Measurements from ENCODE around the gene RNF208. TPM values are rescaled to one million over a fixed set of nuclear protein-coding genes. Genes with fewer than 3 reads are reported as not detected.

RNF208 gene
- total and polyA plus RNA-seq, 7 donors: 4.8 to 12.8 (median 6.4) TPM

- no peaks in the 10 kb centered on the region for H3K36me3 ChIP-seq (ENCODE audit: insufficient read depth in 1 of 2, low read depth in 1 of 2)
- H3K4me1 ChIP-seq: peaks cover 56% of the 10 kb centered on the region
- TF ChIP-seq, protein P1, sequence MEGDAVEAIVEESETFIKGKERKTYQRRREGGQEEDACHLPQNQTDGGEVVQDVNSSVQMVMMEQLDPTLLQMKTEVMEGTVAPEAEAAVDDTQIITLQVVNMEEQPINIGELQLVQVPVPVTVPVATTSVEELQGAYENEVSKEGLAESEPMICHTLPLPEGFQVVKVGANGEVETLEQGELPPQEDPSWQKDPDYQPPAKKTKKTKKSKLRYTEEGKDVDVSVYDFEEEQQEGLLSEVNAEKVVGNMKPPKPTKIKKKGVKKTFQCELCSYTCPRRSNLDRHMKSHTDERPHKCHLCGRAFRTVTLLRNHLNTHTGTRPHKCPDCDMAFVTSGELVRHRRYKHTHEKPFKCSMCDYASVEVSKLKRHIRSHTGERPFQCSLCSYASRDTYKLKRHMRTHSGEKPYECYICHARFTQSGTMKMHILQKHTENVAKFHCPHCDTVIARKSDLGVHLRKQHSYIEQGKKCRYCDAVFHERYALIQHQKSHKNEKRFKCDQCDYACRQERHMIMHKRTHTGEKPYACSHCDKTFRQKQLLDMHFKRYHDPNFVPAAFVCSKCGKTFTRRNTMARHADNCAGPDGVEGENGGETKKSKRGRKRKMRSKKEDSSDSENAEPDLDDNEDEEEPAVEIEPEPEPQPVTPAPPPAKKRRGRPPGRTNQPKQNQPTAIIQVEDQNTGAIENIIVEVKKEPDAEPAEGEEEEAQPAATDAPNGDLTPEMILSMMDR (IDR thresholded peaks at IDR 0.05): no peak
- H3K27me3 ChIP-seq (ENCODE audit: insufficient read depth in 3 of 3, low read length in 2 of 3): no peaks in the 10 kb centered on the region
- peak overlapping the region; percentile 90 for H3K4me3 ChIP-seq
- no peaks in the 10 kb centered on the region for H3K9me3 ChIP-seq
- DNase-seq: no peak
- WGBS, 3 donors: 63 to 66% (median 65%) methylated on average over 19 of the region's 19 CpGs
- intact Hi-C loops (cut with DNase I): no loop called here
- no peak overlapping the region for H3K27ac ChIP-seq
- no peak for ATAC-seq
These were observed 23.8 kb downstream of the RNF208 start for GRCh38 chr9:137198051-137198901.

DNA sequence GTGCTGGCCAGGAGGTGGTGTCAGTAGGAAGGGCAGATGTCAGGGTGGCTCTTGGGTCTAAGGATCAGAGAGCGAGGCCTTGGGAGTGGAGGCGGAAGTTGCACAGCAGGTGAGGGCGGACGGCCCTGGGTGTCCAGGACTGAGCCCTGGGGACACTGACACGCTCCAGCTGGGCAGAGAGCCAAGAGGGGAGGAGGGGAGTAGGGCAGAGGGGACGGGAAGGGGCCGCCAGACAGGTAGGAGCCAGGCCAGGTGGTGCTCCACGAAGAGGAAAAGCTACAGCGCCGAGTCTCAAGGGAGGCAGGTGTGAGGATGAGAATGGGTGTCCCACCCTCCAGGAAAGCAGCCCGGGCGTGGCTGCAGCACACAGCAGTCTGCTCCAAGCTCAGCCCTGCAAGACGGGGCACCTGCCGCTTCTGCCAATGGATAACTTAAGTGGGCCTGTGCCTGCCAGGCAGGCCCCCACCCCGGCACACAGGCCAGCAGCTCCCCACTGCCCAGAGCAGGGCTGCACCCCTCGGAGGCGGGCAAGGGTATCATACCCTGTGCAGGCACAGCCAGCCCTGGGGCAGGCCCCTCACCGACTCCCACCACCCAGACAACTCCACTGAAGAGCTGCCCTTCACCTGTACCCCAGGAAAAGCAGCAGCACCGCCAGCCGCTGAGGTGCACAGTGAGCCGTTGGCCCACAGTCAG is 26.4 kb downstream of the RNF208 start:
- H3K27me3 ChIP-seq (ENCODE audit: insufficient read depth in 3 of 3, low read length in 2 of 3): no peaks in the 10 kb centered on the region
- no peak overlapping the region for H3K27ac ChIP-seq

GRCh38 chr9:137194909-137195308 is 27.1 kb downstream of the RNF208 start:
- WGBS, 3 donors: 78 to 86% (median 80%) methylated on average over 10 of the region's 10 CpGs
- Histone ChIP-seq H3K27me3 (ENCODE audit: insufficient read depth in 3 of 3, low read length in 2 of 3) (no peaks in the 10 kb centered on the region), H3K36me3 (ENCODE audit: insufficient read depth in 1 of 2, low read depth in 1 of 2) (peaks cover 3 to 25% of the 10 kb centered on the region in 2 donors), H3K4me3 (no peak overlapping the region), H3K9me3 (no peaks in the 10 kb centered on the region), H3K4me1 (peaks cover 46% of the 10 kb centered on the region), H3K27ac (no peak overlapping the region)
- ATAC-seq: no peak
- DNase-seq: no peak
- TF ChIP-seq, protein P1 (IDR thresholded peaks at IDR 0.05): no peak
- intact Hi-C loops (cut with DNase I): no loop called here

More for the DNA sequence above, 26.4 kb downstream of the RNF208 start:
- intact Hi-C loops (cut with DNase I): no loop called here
- Histone ChIP-seq H3K9me3 (no peaks in the 10 kb centered on the region), H3K4me1 (peaks cover 38% of the 10 kb centered on the region), H3K4me3 (no peak overlapping the region), H3K36me3 (ENCODE audit: insufficient read depth in 1 of 2, low read depth in 1 of 2) (peaks cover 3 to 17% of the 10 kb centered on the region in 2 donors)
- DNase-seq: no peak
- no peak for ATAC-seq
- 82 to 85% (median 84%) methylated on average over 17 to 21 of the region's 21 CpGs for WGBS, 3 donors
- TF ChIP-seq, protein P1 (IDR thresholded peaks at IDR 0.05): no peak

- H3K9me3 ChIP-seq: no peaks in the 10 kb centered on the region
- peaks cover 3 to 29% of the 10 kb centered on the region in 2 donors for H3K36me3 ChIP-seq (ENCODE audit: insufficient read depth in 1 of 2, low read depth in 1 of 2)
- H3K4me1 ChIP-seq: peaks cover 46% of the 10 kb centered on the region
- 41 to 46% (median 44%) methylated on average over 16 of the region's 16 CpGs for WGBS, 3 donors
- peak in 2 of 4 donors; percentile 26 to 33 for ATAC-seq
- no peaks in the 10 kb centered on the region for H3K27me3 ChIP-seq (ENCODE audit: insufficient read depth in 3 of 3, low read length in 2 of 3)
- no peak overlapping the region for H3K4me3 ChIP-seq
- TF ChIP-seq, protein P1 (IDR thresholded peaks at IDR 0.05): no peak
- intact Hi-C loops (cut with DNase I): no loop called here
- no peak overlapping the region for H3K27ac ChIP-seq
- no peak for DNase-seq
These were observed 27.7 kb downstream of the RNF208 start for GRCh38 chr9:137194388-137194787.
